ENCODE measurements around the gene PEF1.

GRCh38 chr1:31668303-31668883, 23.7 kb upstream of the PEF1 start:
- TF ChIP-seq, protein P1, sequence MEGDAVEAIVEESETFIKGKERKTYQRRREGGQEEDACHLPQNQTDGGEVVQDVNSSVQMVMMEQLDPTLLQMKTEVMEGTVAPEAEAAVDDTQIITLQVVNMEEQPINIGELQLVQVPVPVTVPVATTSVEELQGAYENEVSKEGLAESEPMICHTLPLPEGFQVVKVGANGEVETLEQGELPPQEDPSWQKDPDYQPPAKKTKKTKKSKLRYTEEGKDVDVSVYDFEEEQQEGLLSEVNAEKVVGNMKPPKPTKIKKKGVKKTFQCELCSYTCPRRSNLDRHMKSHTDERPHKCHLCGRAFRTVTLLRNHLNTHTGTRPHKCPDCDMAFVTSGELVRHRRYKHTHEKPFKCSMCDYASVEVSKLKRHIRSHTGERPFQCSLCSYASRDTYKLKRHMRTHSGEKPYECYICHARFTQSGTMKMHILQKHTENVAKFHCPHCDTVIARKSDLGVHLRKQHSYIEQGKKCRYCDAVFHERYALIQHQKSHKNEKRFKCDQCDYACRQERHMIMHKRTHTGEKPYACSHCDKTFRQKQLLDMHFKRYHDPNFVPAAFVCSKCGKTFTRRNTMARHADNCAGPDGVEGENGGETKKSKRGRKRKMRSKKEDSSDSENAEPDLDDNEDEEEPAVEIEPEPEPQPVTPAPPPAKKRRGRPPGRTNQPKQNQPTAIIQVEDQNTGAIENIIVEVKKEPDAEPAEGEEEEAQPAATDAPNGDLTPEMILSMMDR (IDR thresholded peaks at IDR 0.05): no peak
- TF ChIP-seq POLR2A (IDR thresholded peaks at IDR 0.05) (no peak), POLR2AphosphoS5 (IDR thresholded peaks at IDR 0.05) (no peak), EP300 (IDR thresholded peaks at IDR 0.05) (no peak)
